PC-9 (cell line): ENCODE data around the gene ING5. TPM values are rescaled to one million over a fixed set of nuclear protein-coding genes. Genes with fewer than 3 reads are reported as not detected.

Source experiments
- BruUV-seq: library from RNA; stranded (reverse); fragments of 400-500 nt; replicated peaks from 2 replicates; lab custom pipeline; 2021; lab: Mats Ljungman, UMichigan
- CTCF ChIA-PET: fragments of 300-600 bp; sonication (Branson Sonifier 250); formaldehyde crosslinking; loops from one replicate; lab custom pipeline; 2022; ENCODE audit warnings: antibody characterized with exemption; lab: Charles Lee
- POLR2A ChIA-PET: fragments of 300-600 bp; sonication (Branson Sonifier 250); formaldehyde crosslinking; loops from one replicate; lab custom pipeline; 2022; ENCODE audit warnings: antibody characterized with exemption; ENCODE audit not compliant: unreplicated experiment; lab: Charles Lee
- DNase-seq, 2 experiments: peaks; one replicate each; pipeline versions ENCODE4 v3.0.0 to v3.0.0-alpha.2; 2015 to 2022; ENCODE audit warnings: mixed read lengths in 1 of 2
- H2AFZ ChIP-seq: fragments of 200-600 bp; sonication (generic); 2 replicates; pipeline ENCODE4 v1.8.1; 2017; ENCODE audit warnings: antibody characterized with exemption
- H3F3A ChIP-seq: fragments of 200-600 bp; sonication (generic); 2 replicates; pipeline ENCODE4 v1.8.1; 2017; ENCODE audit warnings: antibody characterized with exemption, mild to moderate bottlenecking, low read depth; ENCODE audit not compliant: insufficient read depth
- H3K27ac ChIP-seq: fragments of 200-600 bp; sonication (generic); 2 replicates; pipeline ENCODE4 v1.6.1; 2016; ENCODE audit warnings: mixed run types
- H3K27me3 ChIP-seq: fragments of 200-600 bp; sonication (generic); 2 replicates; pipeline ENCODE4 v1.6.1; 2016; ENCODE audit warnings: low read depth, mixed run types; ENCODE audit not compliant: insufficient read depth
- H3K36me3 ChIP-seq: fragments of 200-600 bp; sonication (generic); 2 replicates; pipeline ENCODE4 v1.6.1; 2016; ENCODE audit warnings: low read depth, mixed run types
- H3K4me1 ChIP-seq: fragments of 200-600 bp; sonication (generic); replicated peaks from 2 replicates; pipeline ENCODE4 v1.6.1; 2016; ENCODE audit warnings: mixed run types; ENCODE audit not compliant: insufficient read depth
- H3K4me2 ChIP-seq: fragments of 200-600 bp; sonication (generic); 2 replicates; pipeline ENCODE4 v1.6.1; 2017; ENCODE audit warnings: mixed run types
- H3K4me3 ChIP-seq: fragments of 200-600 bp; sonication (generic); 2 replicates; pipeline ENCODE4 v1.6.1; 2016; ENCODE audit warnings: mixed run types
- H3K79me2 ChIP-seq: fragments of 200-600 bp; sonication (generic); 2 replicates; pipeline ENCODE4 v1.6.1; 2017; ENCODE audit warnings: low read depth, mixed run types
- H3K9me2 ChIP-seq: fragments of 200-600 bp; sonication (generic); 2 replicates; pipeline ENCODE4 v1.8.1; 2017; ENCODE audit warnings: mild to moderate bottlenecking; ENCODE audit not compliant: insufficient read depth
- H3K9me3 ChIP-seq: fragments of 200-600 bp; sonication (generic); 2 replicates; pipeline ENCODE4 v1.8.1; 2016; ENCODE audit warnings: low read depth; ENCODE audit not compliant: insufficient read depth
- H4K20me1 ChIP-seq: fragments of 200-600 bp; sonication (generic); 2 replicates; pipeline ENCODE4 v1.8.1; 2017; ENCODE audit not compliant: insufficient read depth
- EZH2 ChIP-seq: fragments of 200-600 bp; sonication (generic); IDR thresholded peaks from 2 replicates; pipeline ENCODE4 v1.8.0; 2017; ENCODE audit warnings: antibody characterized with exemption, low read depth
- intact Hi-C: fragments of 100-400 bp; cut with micrococcal nuclease; formaldehyde crosslinking; loops from one replicate; pipeline ENCODE4 v1.10.0; 2022; ENCODE audit not compliant: unreplicated experiment
- total RNA-seq: library from RNA; stranded (reverse); gene quantifications from 2 replicates; pipeline ENCODE4 v1.2.3, GENCODE V29; 2021
- TF ChIP-seq, protein P1 (sequence below): fragments of 200-600 bp; sonication (generic); conservative IDR thresholded peaks from 2 replicates; pipeline ENCODE4 v1.6.1; 2017; ENCODE audit warnings: mixed run types, antibody characterized with exemption, mild to moderate bottlenecking, moderate library complexity

The ING5 gene
- total RNA-seq, 1 experiment from 2014 or later: 79.7 TPM

DNA sequence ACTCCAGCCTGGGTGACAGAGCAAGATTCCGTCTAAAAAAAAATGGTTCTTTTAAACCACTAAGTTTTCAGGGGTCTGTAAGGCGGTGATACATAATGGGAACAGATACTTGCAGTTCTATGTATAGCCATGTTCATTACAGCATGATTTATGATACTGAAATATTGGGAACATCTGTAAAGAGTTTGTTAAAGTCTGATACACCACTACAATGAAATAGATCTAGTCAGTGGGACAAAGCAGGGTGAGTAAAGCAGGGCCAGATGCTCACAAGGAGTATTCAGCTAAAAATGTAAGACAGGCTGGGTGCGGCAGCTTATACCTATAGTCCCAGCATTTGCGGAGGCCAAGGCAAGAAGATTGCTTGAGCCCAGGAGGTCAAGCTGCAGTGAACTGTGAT is 6.2 kb upstream of the ING5 start:
- H3K27me3 ChIP-seq: no peaks in the 10 kb centered on the region
- peaks cover 6% of the 10 kb centered on the region; the same call in 1 of the 2 replicates for H3K4me1 ChIP-seq
- no peak for TF ChIP-seq EZH2
- TF ChIP-seq, protein P1, sequence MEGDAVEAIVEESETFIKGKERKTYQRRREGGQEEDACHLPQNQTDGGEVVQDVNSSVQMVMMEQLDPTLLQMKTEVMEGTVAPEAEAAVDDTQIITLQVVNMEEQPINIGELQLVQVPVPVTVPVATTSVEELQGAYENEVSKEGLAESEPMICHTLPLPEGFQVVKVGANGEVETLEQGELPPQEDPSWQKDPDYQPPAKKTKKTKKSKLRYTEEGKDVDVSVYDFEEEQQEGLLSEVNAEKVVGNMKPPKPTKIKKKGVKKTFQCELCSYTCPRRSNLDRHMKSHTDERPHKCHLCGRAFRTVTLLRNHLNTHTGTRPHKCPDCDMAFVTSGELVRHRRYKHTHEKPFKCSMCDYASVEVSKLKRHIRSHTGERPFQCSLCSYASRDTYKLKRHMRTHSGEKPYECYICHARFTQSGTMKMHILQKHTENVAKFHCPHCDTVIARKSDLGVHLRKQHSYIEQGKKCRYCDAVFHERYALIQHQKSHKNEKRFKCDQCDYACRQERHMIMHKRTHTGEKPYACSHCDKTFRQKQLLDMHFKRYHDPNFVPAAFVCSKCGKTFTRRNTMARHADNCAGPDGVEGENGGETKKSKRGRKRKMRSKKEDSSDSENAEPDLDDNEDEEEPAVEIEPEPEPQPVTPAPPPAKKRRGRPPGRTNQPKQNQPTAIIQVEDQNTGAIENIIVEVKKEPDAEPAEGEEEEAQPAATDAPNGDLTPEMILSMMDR: no peak
- no peak overlapping the region for H3K4me2 ChIP-seq
- H3K27ac ChIP-seq: no peak overlapping the region
- no peaks in the 10 kb centered on the region for H3K9me2 ChIP-seq
- intact Hi-C loops: no loop called here
- peaks cover 5% of the 10 kb centered on the region; the same call in 1 of the 2 replicates for H3K79me2 ChIP-seq
- DNase-seq: no peak
- H3K4me3 ChIP-seq: no peak overlapping the region
- ChIA-PET POLR2A (no interaction called here), CTCF (no interaction called here)
- no peaks in the 10 kb centered on the region for H3K9me3 ChIP-seq
- H2AFZ ChIP-seq: no peak overlapping the region
- BruUV-seq: no TSS peak
- H3K36me3 ChIP-seq: peaks cover 18% of the 10 kb centered on the region; the same call in 1 of the 2 replicates
- H3F3A ChIP-seq: peaks cover 67% of the 10 kb centered on the region
- H4K20me1 ChIP-seq: 0 out of 2 replicates have a peak, but pooled peaks cover 6% of the 10 kb centered on the region

DNA sequence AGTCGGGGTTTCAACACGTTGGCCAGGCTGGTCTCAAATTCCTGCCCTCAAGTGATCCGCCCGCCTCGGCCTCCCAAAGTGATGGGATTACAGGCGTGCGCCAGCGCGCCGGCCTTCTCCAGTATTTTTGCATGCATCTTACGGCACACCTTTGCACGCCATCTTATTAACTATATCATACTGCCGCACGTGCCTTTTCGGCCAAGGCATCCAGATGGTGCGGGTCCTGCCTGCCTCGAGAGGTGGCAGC is 765 bp upstream of the ING5 start:
- Histone ChIP-seq H3K4me3 (peak overlapping the region; percentile 67), H3K27ac (peak overlapping the region; percentile 89), H3K79me2 (peaks cover 31% of the 10 kb centered on the region), H3K36me3 (peaks cover 7% of the 10 kb centered on the region), H3K27me3 (no peaks in the 10 kb centered on the region), H3K4me2 (peak overlapping the region; percentile 86), H2AFZ (0 out of 2 replicates have a peak overlapping the region, but pooled peaks have one; percentile 36), H3K9me2 (no peaks in the 10 kb centered on the region), H3K4me1 (peaks cover 18% of the 10 kb centered on the region), H3K9me3 (peaks cover 2% of the 10 kb centered on the region), H4K20me1 (peaks cover 15% of the 10 kb centered on the region), H3F3A (peaks cover 45% of the 10 kb centered on the region)
- BruUV-seq: no TSS peak
- POLR2A ChIA-PET: interaction anchor here (0.8 to 2.0 kb wide), 3 partner anchors 14 to 33 kb away, joined by 7 to 62 read pairs (median 7); partner anchors contain the start of genes D2HGDH and DTYMK
- intact Hi-C loops: loop anchor here (1.0 to 10.0 kb wide), 6 partner anchors 15 to 388 kb away; partner anchors contain the start of genes DTYMK, FARP2, HDLBP and SEPTIN2
- peak in 1 of 2 experiments; percentile 90 for DNase-seq
- TF ChIP-seq, protein P1: peak; percentile 65; the same call in 1 of the 2 replicates
- TF ChIP-seq EZH2: no peak
- CTCF ChIA-PET: interaction anchor here (0.7 to 1.5 kb wide), 2 partner anchors 14 to 22 kb away, joined by 3 to 5 read pairs; partner anchors contain the start of gene DTYMK

DNA sequence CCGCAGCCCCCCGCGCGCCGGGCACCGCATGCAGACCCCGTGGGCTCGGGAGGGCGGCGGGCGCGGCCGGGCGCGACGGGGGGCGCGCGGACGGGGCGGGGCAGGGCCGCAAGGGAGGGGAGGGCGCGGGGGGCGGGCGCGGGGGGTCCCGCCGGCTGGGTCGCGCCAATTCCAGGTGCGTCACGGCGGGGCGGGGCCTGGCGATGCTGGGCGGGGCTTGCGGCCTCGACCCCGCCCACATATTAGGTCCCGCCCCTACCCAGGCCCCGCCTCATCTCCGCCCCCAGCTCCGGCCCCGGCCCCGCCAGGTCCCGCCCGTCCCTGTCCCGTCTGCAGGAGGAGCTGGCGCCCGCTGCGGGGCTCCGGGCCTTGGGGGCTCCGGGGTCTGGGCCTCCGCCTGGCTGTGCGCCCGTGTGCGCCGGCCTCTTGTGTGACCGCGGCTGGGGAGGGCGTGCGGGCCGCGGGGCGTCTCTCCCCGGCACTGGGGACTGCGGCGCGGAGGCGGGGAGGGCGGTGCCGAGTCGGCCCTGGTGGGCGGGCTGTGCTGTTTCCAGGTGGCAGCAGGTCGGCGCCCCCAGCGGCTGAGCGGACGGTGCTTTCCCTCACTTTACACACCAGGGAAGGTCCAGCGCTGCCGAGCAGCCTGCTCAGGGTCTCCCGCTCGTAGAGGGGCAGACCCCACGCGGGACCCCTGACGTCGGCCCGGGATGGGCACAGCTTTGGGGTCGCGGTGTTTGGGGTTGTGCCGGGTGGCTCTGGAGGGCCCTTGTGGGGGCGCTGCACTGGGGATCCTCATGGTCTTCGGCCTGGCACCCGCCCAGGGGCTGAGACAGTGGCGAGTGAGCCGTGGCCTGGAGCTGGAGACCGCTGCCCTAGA is 554 bp downstream of the ING5 start:
- Histone ChIP-seq H3K9me2 (no peaks in the 10 kb centered on the region), H2AFZ (peak overlapping the region; percentile 56), H3K4me2 (peak overlapping the region; percentile 100), H3K4me1 (peaks cover 18% of the 10 kb centered on the region), H3K4me3 (peak overlapping the region; percentile 99), H3K79me2 (peaks cover 31% of the 10 kb centered on the region), H3K9me3 (peaks cover 8% of the 10 kb centered on the region), H3K27me3 (no peaks in the 10 kb centered on the region), H3K36me3 (peaks cover 19% of the 10 kb centered on the region), H3K27ac (peak overlapping the region; percentile 89; the same call in 1 of the 2 replicates), H3F3A (peaks cover 35% of the 10 kb centered on the region), H4K20me1 (peaks cover 15% of the 10 kb centered on the region)
- no peak for TF ChIP-seq EZH2
- TF ChIP-seq, protein P1: peak; percentile 66
- DNase-seq: peak; percentile 81 to 97
- ChIA-PET POLR2A (interaction anchor here (0.5 to 2.0 kb wide), 8 partner anchors 13 to 1268 kb away, joined by 4 to 62 read pairs (median 6); partner anchors contain the start of genes D2HGDH and DTYMK), CTCF (interaction anchor here (0.7 to 1.6 kb wide), 3 partner anchors 16 to 176 kb away, joined by 3 to 5 read pairs (median 4); partner anchors contain the start of gene DTYMK)
- intact Hi-C loops: loop anchor here (1.0 to 10.0 kb wide), 3 partner anchors 32 to 348 kb away; partner anchors contain the start of genes D2HGDH and FARP2
- no TSS peak for BruUV-seq
